ENCODE data around the gene TMEM269. TPM values are rescaled to one million over a fixed set of nuclear protein-coding genes. Genes with fewer than 3 reads are reported as not detected.

TMEM269 gene
- polyA plus RNA-seq, 5 donors = 0.47 to 1.5 (median 1.3) TPM

DNA sequence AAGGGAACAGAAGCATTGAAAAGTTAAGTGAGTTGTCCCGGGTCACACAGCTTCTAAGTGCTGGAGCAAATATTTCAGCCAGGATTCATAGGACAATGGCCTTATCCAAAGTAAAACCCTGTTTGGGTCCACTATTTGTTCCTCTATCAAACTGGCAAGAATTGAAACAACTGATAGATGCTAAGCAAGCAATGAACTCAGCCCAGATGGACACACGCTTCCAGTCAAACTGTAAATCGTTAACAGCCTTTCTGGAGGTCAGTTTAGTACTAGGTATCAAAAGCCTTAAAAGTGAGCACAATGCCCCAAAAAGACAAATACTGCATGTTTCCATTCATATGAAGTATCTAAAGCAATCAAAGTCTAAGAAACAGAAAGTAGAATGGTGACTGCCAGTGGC, 33.2 kb downstream of the TMEM269 start:
- DNase-seq = no peak

DNA sequence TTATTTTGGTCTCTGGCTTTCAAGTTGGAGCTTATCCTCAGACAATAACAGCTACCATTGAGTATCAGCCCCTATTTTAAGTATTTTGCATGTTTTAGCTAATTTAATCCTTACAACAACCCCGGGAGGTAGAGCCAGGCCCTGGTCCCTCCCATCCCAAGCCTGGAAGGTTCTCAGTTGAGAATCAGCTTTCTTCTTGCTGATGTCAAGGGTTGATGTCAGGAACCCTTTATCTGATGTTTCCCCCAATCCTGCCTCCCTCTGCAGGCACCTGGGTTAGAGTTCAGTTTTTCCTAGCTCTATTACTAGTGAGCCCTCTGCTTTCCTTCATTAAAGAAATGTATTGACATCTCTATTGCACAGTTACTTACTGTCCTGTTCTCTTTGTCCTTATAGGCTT, 36.0 kb downstream of the TMEM269 start:
- no peak for DNase-seq

DNA sequence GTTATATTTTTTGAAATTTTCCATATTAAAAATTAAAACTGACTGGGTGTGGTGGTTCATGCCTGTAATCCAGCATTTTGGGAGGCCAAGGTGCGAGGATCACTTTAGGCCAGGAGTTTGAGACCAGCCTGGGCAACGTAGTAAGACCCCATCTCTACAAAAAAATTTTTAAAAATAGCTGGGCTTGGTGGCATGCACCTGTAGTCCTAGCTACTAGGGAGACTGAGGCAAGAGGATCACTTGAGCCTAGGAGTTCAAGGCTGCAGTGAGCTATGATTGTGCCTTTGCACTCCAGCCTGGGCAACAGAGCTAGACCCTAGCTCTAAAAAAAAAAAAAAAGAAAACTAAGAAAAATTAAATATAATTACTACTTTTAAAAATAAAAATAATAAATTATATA, 36.9 kb downstream of the TMEM269 start:
- DNase-seq = no peak

DNA sequence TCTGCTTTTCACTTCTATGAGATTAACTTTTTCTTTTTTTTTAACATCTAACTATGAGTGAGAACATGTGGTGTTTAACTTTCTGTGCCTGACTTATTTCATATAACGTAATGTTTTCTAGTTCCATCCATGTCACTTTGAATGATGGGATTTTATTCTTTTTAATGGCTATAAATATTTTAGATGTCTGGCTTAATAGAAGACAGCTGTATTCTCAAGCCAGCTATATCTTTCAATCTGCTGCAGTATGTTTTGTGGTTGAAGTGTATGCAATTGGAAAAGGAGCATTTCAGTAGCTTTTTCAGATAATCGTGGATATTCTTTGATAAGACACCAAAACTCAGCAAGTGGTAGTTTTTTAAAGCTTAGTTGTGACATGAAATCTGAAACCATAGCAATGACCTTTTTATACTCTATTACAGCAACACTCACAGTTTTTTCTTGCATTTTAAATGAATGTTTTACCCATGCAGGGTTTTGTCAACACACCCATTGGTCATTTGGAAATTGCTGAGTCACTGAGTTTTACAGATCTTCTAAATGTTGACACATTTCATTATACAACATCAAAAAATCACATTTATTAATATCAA, 38.1 kb downstream of the TMEM269 start:
- no peak for DNase-seq

DNA sequence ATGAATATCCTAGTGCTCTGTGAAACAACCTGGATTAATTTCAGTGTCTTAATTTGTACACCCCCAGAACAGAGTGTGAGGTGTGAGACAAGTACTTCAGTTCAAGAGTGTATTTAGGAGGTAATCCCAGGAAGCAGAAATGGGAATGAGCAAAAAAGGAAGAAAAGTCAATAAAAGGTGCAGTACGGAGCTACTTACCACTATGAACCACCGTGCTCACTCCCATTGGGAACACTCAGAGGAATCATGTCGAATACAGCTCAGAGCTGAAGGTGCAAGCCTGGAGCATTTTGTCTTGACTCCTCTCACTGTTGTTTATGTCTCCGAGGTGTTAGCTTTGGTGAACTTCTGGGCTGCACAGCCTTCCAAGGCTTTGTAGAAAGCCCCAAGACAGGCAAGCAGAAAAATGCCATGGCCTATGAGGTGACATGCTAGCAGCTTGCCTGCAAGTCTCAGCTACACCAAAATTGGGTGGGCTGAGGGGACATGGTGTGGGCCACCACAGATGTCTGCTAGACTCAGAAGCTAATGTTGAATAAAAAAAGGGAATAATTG, 39.8 kb downstream of the TMEM269 start:
- no peak for DNase-seq

DNA sequence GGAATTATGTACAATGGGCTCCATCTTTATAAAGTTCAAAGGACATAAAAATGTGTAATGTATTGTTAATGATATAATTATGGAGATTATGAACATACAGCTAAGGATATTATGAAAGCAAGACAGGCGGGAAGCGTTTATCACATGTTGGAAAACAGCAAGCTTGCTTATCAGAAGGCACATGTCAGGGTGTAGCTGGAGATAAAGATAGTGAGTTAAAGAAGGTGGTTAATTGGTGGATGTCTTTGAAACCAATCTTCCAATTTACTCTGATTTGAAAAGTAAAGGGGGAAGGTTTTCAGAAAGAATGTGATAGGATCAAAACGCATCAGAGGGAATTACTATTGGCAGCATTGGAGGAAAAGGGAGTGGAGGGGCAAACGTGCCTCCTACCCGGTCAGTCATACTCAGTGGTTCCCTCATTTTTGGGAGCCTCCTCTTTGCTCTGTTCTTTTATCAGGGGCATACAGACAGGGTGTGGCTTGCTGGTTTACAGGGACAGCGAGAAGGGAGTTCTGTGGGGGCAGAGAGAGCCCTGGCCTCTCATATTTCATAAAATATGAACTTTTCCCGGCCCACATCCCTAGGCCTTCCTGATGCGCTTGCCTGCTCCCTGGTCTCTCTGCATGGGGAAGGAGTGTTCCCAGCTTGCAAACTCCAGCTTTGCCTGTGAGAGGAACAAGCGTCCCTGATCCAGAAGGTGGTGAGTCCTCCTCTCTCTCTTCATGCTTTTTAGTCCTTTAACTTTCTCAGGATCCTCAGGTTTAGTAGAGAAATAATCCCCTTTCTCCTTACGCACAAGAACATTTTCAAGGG, 40.5 kb downstream of the TMEM269 start:
- no peak for DNase-seq

DNA sequence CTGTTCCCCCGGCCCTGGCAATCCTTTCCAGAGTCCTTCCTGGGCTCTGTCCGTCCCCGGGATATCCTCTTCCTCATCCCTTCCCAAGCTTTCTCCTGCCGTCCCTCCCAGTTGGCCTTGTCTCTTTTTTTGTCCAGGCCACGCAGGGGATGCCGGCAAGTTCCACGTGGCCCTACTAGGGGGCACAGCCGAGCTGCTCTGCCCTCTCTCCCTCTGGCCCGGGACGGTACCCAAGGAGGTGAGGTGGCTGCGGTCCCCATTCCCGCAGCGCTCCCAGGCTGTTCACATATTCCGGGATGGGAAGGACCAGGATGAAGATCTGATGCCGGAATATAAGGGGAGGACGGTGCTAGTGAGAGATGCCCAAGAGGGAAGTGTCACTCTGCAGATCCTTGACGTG, 45.8 kb downstream of the TMEM269 start:
- DNase-seq = no peak

DNA sequence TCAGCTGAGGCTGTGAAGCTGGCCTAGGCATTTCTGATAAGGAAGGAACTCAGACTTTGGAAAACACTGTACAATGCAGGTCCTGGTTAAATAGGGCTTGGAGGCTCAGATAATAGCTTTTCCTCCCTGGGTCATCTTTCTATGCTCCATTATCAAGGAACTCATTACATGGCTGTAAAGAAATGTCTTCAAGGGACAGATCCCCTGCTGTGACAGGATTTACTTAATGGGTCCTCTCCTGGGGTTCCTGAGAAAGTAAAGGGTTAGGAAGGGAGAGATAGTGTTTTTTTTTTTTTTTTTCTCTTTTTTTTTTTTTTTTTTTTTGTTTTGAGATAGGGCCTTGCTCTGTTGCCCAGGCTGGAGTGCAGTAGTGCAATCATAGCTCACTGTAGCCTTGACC, 46.5 kb downstream of the TMEM269 start:
- DNase-seq = no peak

DNA sequence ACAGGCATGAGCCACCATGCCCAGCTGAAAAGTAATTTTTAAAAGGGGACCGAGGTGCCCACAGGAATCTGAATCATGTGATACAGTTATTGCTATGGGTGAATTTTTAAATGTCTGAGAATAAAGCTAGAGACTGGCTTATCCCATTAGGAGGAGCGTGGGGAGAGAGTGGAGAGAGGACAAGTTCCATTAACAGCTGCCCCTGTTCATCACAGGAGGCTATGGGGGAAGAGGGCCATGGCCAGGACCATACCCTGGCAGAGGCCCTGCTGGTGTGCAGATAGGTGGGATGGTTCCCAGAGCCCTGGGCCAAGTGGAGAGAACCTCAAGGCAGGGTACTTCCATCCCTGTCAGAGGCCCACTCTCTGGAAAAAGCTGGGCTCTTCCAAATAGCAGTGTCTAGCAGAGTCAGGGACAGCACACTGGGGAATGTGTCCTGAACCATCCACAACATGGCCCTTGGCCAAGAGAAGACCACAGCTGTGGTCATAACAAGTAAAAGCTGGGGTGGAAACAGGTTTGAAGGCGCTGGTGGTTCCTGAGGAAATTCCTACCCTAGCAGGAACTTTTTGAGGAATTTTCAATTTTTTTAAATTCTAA, 48.0 kb downstream of the TMEM269 start:
- DNase-seq = no peak

DNA sequence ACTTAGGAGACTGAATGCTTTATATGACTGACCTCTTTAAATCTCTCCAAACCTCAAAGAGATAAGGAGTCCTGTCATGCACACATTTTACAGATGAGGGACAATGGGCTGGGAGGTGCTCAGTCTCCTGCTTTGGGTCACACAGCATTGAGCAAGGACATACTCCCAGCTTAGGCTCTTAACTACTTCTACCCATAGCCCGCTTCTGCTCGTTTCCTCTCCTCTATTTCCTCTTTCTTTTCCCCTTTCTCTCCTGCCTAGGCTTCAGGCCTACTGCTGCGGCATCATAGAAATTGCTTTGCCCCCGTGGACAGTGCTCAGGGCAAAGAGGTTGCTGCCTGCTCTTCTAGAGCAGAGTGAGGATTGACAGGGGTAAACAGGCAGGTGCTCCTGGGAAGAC, 49.2 kb downstream of the TMEM269 start:
- DNase-seq = no peak

DNA sequence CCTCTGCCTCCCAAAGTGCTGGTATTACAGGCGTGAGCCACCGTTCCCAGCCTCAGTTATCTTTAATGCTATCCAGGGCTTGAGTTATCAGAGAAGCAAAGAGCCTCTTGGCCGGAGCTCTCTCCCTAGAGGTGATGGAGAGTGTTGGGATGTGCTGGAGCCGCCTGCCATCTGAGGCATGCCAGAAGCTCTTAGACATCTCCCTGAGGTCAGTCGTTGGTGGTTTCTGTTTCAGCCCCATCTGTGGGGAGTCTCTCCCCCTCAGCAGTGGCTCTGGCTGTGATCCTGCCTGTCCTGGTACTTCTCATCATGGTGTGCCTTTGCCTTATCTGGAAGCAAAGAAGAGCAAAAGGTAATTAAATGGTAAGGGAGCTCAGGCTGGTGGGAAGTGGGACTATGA, 50.0 kb downstream of the TMEM269 start:
- no peak for DNase-seq

DNA sequence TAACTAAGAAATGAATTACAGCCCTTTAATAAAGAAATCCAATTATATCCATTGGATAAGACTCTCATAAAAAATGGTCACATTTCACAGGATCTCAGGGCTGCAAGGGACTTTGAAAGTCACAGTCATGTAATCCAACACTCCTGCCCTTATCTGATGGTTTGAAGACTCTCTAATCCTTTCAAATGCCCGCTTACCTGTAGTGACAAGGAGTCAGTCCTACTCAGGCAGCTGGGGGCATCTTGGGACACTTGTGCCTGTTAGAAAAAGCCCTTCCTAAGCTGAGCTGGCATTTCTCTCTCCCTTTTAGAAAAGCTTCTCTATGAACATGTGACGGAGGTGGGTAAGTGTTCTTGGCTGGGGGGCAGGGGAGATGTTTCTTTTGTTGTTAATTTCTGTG, 50.6 kb downstream of the TMEM269 start:
- peak in 1 of 2 donors; percentile 12 for DNase-seq

DNA sequence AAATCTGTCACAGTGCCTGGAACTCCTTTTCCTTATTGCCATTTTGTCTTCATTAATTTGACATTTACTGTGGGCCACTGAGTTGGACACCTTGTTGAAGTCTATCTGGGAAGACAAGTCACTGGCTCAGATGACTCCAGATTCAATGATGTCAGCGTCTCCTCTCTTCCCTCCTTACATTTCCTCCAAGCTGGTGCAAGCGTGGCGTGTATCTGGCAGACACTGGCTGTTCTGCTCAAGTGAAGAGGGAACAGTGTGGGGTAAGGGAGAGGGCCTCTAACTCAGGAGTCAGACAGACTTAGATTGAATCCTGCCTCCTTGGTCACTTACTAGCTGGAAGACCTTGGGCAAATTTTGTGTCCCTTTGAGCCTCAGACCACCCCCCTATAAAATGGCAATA, 52.9 kb downstream of the TMEM269 start:
- DNase-seq = no peak

DNA sequence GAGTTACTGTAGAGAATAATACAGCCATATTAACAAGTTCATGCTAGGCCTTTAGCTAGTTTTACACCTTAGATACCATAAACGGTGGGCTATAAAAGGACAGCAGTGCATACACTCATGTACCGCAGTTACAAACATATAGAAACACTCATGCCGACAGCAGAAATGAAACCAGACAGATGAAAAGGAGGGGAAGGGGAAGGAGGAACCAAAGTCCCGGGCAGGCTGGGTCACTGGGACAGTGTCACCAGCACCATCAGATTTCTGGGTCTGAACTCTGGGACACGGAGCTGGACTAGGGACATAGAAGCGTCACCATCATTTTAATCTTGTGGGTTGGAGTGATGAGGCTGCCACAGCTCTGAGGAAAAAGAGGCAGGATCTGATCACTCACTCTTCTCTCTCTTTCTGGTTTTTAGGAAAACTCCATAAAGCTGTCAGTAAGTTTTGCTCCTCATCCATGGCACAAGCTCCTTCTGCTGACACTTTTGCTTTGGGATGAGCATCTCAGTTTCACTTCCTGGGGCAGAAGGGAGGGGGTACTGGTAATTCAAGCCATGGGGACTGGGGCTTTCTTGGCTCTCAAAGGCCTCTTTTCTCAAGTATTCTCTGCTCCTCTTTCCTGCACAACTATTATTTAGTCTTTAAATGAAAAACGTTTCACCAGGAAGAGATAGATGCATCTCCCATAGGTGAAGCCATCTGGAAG, 53.8 kb downstream of the TMEM269 start:
- no peak for DNase-seq

DNA sequence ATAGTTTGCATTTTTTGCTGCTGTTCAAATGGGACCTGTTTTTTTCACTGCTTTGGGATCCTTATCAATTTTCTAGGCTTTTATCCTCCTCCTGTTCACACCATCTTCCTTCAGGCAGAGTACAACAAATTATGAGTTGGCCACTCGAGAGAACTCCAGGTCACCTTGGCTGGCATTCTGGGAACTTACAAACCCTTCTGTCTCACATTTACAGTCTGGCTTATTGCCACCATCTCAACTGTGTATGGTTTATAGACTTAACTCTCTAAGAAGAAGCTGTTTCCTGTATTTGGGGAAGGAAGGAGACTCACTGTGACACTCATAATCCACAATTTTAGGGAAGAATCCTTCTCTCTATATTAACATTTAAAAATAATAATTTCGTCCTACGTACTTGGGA, 56.2 kb downstream of the TMEM269 start:
- DNase-seq = no peak

DNA sequence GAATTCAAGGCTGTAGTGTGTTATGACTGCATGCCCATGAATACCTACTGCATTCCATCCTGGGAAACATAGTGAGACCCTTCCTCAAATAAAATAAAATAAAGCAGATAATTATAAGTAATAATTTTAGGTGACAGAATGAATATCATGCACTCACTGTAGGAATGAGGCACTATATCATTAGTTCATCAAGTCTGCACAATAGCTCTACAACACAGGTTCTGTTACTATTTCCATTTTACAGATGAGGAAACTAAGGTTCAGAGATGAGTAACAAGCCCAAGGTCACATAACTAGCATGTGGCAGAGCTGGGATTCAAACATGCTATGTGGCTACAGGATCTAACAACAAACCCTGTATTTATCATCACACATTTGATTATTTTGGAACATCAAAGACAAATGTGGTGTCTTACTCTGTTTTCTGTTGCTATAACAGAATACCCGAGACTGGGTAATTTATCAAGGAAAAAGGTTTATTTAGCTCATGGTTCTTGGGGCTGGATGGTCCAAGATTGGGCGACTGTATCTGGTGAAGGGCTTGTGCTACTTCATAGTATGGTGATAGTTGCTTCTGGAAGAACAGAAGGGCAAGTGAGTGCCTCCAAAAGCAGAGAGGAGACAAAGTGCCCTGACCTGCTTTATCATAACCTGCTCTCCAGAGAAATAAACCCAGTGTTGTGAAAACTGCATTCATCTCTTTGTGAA, 56.8 kb downstream of the TMEM269 start:
- DNase-seq = no peak

DNA sequence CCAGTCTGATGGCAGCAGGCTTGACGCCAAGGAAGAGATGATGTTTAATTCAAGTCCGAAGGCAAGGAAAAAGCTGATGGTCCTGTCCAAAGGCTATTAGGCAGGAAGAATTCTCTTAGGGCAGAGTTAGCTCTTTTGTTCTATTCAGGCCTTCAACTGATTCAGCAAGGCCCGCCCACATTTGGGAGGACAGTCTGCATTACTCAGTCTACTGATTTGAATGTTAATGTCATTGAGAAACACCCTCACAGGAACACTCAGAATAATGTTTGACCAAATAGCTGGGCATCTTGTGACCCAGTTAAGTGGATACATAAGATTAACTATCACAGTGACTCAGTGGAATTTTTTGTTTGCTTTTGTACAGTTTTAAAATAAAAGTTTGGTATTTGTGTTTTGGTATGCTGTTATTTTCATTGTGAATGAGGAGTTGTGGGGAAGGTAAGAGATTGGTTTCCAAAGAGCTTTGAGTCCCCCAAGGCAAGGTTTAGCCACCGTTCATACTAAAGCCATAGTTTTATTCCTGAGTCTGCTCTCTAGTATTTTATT, 59.9 kb downstream of the TMEM269 start:
- DNase-seq = no peak

DNA sequence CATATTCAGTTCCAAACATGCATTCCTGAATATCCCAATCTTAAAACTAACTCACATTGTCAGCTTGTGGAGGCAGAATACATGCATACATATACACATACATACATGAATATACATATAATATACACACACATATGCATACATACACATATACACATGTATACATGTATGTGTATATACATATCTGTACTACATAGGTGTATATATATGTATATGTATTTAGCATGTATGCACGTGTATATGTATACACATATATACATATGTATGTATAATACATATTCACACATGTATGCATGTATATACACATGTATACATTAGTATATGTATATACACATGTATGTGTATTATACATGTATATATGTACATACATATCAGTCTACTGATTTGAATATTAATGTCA, 60.4 kb downstream of the TMEM269 start:
- DNase-seq = no peak

DNA sequence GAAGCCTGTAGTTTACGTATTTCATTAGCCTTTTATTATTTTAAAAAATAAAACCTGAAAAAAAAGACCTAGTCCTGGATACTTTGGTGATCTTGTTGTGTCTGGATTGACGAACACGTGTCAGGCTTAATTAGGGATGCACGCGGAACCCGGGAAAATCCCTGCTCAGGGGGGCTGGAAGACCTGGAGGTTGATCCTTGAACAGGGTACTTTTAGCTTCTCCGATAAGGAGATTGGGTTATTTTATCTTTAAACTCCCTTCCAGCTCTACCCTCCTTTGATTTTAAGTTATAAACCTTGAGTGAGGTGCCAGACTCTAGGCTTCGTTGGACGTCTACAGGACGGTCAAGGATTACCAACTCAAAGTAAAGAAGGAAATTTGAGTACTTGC, 61.1 kb downstream of the TMEM269 start:
- no peak for DNase-seq

DNA sequence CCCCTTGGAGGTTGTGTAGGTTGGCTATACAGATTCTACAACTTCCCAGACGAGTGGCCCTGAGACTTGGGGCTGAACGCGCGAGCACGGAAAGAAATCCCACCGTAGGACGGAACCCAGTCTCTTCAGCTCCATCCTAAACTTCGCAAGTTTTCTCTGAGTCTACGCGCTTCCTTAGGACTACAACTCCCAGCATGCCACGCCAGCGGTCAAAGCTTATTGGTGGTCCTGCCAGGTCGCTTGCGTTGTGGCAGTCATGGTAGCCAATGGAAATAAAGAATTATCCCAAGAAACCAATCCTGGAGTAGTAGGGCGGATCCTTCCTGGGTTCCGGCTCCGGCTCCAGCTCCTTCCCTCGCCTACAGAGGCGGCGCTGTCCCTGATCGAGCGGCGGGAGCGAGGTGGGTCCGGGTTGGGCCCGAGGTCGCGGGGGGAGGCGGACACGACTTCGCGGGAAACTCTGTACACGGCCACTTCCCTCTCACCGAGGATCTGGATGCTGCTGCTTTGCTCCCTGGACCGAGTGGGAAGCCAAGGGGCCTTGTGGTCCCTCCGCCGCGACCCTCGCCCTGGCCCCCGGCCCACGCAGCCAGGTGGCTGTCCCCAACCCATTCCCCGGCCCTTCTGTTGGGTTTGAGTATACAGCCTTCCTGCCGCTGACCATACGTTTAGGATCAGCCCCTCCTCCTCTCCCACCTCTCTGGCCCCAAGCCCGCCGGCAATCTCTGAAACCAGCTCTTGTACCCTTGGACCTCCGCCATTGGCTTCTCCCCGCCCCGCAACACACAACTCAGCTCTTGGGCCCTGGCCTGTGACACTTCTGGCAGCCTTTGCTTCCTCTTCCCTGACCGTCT, 61.7 kb downstream of the TMEM269 start, which contains the start of gene ZNF691:
Gene ZNF691 (plus strand): TSS at position 357 of the 854 bp plus-strand sequence. CDS start 3,046 bp downstream, outside the sequence.
- peak; percentile 93 to 95 for DNase-seq
